HG03432 (cell line): ENCODE measurements around the gene NLGN3.
"Not testable (repeated sequence)": the region's sequence is repeated elsewhere in the genome, so short reads cannot be mapped to it uniquely, and the experiment has no call there.

ENCODE experiments used
- ATAC-seq: cut with Tn5 transposase; IDR thresholded peaks from one replicate; pipeline ENCODE4 v1.9.1; 2021; ENCODE audit warnings: mild to moderate bottlenecking, moderate library complexity; ENCODE audit not compliant: unreplicated experiment

Gene NLGN3

DNA sequence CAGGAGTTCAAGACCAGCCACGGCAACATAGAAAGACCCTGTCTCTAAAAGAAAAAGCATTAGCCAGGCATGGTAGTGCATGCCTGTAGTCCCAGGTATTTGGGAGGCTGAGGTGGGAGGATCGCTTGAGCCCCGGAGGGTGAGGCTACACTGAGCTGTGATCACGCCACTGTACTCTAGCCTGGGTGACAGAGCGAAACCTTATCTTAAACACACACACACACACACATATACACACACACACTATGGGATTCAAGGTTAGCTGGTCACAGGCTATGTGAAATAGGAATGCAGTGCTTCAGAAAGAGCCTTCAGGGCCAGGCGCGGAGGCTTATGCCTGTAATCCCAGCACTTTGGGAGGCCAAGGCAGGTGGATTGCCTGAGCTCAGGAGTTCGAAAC is 23.5 kb downstream of the NLGN3 start:
- ATAC-seq, result no peak

GRCh38 chrX:71169586-71169985 is 24.9 kb downstream of the NLGN3 start:
- ATAC-seq, result no peak

DNA sequence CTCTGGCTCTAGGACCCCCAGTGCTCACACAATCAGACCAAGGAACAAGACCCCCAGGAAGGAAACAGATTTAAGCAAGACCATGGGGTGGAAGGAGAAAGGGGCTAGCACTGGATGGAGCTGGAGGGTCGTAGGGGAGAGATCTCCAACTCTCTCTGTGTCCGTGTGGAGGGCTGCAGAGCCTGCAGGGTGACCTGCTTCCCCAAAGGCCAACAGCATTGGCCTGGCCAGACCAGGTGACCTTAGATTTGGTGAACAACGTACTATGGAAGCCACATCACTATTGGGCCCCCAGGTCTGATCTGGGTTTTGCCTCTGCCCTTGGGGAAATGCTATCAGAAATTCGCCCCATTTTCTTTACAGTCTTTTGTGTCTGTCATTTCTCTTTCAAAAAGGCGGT is 26.0 kb downstream of the NLGN3 start:
- ATAC-seq, result no peak

- ATAC-seq, result no peak
Observed at GRCh38 chrX:71171110-71171801, 26.6 kb downstream of the NLGN3 start.

- ATAC-seq, result no peak
Observed at GRCh38 chrX:71173440-71173839, 28.8 kb downstream of the NLGN3 start.

- no peak for ATAC-seq
Observed at GRCh38 chrX:71174795-71175194, 30.2 kb downstream of the NLGN3 start.

DNA sequence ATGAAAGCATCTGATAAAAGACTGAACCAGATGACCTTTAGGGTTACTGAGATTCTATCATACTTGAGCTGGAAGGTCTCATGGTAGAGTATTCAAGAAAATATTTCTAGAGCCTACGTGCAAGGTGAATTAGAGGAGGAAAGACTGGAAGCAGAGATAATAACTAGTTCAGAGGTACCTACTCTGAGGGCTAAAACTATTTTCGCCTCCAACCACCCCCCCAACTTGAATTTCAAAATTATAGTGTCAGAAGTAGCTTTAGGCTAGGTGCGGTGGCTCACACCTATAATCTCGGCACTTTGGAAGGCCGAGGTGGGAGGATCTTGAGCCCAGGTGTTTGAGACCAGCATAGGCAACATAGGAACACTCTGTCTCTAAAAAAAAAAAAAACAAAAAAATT is 30.9 kb downstream of the NLGN3 start:
- no peak for ATAC-seq

- no peak for ATAC-seq
Observed at GRCh38 chrX:71177327-71177726, 32.7 kb downstream of the NLGN3 start.

- no peak for ATAC-seq
Observed at GRCh38 chrX:71178908-71179307, 34.3 kb downstream of the NLGN3 start.

GRCh38 chrX:71180579-71181265 is 36.1 kb downstream of the NLGN3 start:
- not testable (repeated sequence) for ATAC-seq

GRCh38 chrX:71181558-71181909 is 36.9 kb downstream of the NLGN3 start:
- peak; percentile 50 for ATAC-seq

GRCh38 chrX:71181910-71182799 is 37.5 kb downstream of the NLGN3 start:
- peak; percentile 92 for ATAC-seq

GRCh38 chrX:71182871-71183270 is 38.2 kb downstream of the NLGN3 start:
- no peak for ATAC-seq

DNA sequence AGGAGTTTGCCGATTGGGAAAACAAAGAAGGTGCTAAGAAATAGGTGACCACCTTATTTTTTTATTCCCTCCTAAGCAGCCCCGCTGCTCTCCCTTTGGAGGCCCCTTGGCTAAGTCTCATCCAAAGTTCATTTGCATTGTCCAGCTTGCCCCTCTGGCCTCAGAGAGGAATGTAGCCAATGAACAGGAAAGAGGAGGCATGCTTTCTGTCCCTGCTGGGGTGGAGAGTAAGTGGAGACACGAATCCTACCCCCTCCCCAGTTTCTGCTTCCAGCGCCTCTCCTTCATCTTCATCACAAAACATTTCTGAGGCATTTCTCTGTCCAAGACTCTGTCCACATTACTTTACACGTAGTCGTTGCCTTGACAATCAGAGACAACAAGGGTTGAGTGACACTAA is 38.7 kb downstream of the NLGN3 start:
- no peak for ATAC-seq

DNA sequence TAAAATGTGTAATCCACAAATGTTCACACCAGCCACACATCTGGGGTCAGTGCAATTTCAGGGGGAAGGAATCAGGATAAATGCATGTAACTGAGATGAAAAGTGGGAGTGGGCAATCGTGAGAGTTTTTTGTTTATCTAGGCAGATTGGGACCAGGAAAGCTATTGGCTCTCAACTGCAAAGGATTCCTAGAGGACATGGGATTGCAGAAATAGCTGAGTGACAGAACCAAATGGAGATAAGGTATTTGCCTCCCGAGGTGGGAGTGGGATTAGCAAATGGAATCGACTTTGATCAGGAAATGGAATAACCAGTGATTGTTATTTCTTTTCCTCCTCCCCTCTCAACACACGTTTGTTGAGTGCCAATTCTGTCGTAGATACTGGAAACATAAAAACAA is 39.5 kb downstream of the NLGN3 start:
- no peak for ATAC-seq

GRCh38 chrX:71184803-71185495 is 40.3 kb downstream of the NLGN3 start:
- no peak for ATAC-seq

- no peak for ATAC-seq
Observed at GRCh38 chrX:71191248-71191647, 46.6 kb downstream of the NLGN3 start.

GRCh38 chrX:71195964-71196649 is 51.5 kb downstream of the NLGN3 start:
- peak; percentile 59 for ATAC-seq

- ATAC-seq, result peak; percentile 86
Observed at GRCh38 chrX:71198066-71198465, 53.4 kb downstream of the NLGN3 start.

DNA sequence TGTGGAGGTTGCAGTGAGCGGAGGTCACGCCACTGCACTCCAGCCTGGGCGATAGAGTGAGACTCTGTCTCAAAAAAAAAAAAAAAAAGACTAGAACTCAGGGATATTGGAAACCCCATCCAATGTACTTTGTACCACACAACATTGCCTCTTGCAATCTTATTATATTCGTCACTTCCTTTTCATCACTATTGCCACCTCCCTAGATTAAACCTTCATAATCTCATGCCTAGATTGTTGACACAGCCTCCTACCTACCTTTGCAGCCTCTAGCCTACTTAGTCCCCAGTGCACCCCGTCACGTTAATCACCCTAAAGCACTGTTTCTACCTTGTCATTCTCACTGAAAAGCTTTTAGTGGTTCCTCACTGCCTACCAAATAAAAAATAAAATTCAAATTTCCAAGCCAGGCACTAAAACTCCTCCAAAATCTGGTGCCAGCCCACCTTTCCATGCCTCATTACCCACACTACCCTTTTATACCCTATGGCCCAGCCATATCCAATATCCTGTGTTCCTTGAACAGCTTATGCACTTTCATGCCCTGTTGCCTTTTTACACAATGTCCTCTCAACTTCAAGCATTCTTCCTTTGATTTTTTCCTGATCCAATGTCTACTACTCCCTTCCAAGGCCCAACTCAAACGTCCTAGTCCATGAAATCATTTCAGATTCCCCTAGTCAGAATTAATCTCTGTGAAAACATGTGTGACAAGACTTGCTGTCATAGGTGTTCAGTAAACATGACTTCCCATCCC is 54.8 kb downstream of the NLGN3 start:
- no peak for ATAC-seq
